ENCODE results near the gene LNX2. TPM values are rescaled to one million over a fixed set of nuclear protein-coding genes. Genes with fewer than 3 reads are reported as not detected.

The LNX2 gene
- total RNA-seq, 2 donors from 2014 or later, result 22.4 to 30.3 TPM

GRCh38 chr13:27497563-27498230, 122.6 kb downstream of the LNX2 start:
- H3K27ac ChIP-seq, result no peak overlapping the region
- no peaks in the 10 kb centered on the region for H3K36me3 ChIP-seq
- intact Hi-C loops (cut with DNase I), result no loop called here
- H3K27me3 ChIP-seq, result no peaks in the 10 kb centered on the region
- no peak for TF ChIP-seq CTCF (IDR thresholded peaks at IDR 0.05)
- no peak for DNase-seq
- no peak overlapping the region for H3K4me3 ChIP-seq
- H3K9ac ChIP-seq (ENCODE audit: low read depth in 2 of 2, low read length in 2 of 2), result no peak overlapping the region
- no peaks in the 10 kb centered on the region for H3K4me1 ChIP-seq
- H3K9me3 ChIP-seq, result no peaks in the 10 kb centered on the region

- H3K4me3 ChIP-seq, result no peak overlapping the region
- no peaks in the 10 kb centered on the region for H3K4me1 ChIP-seq
- no peak overlapping the region for H3K27ac ChIP-seq
- DNase-seq, result no peak
- H3K27me3 ChIP-seq, result no peaks in the 10 kb centered on the region
- intact Hi-C loops (cut with DNase I), result no loop called here
- H3K9ac ChIP-seq (ENCODE audit: low read depth in 2 of 2, low read length in 2 of 2), result no peak overlapping the region
- no peak for TF ChIP-seq CTCF (IDR thresholded peaks at IDR 0.05)
- no peaks in the 10 kb centered on the region for H3K36me3 ChIP-seq
- no peaks in the 10 kb centered on the region for H3K9me3 ChIP-seq
Observed at GRCh38 chr13:27496536-27497273, 123.6 kb downstream of the LNX2 start.

DNA sequence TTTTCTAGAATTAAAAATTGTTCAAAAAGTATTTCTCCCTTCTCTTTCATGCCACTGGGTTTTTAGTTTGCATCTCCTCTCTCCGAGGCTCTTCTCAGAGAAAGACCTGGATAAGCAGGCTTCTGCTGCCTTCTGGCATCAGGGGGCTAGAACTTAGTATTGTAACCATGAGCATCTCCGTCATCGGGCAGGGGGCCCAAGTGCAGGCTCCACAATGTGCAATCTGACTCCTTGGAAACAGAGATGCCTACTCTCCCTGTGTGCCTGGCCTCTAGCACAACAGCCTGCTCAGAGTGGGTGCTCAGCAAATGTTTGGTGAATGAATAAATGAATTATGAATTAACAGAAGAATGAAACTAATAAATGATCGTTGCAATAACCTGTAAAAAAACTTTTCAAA, 124.3 kb downstream of the LNX2 start:
- no peak for DNase-seq
- H3K36me3 ChIP-seq, result no peaks in the 10 kb centered on the region
- H3K9ac ChIP-seq (ENCODE audit: low read depth in 2 of 2, low read length in 2 of 2), result no peak overlapping the region
- H3K27ac ChIP-seq, result no peak overlapping the region
- no peaks in the 10 kb centered on the region for H3K4me1 ChIP-seq
- no peaks in the 10 kb centered on the region for H3K27me3 ChIP-seq
- intact Hi-C loops (cut with DNase I), result no loop called here
- no peak for TF ChIP-seq CTCF (IDR thresholded peaks at IDR 0.05)
- no peak overlapping the region for H3K4me3 ChIP-seq
- H3K9me3 ChIP-seq, result no peaks in the 10 kb centered on the region

Other genes with a start within 250 kb of the LNX2 start
- gene GTF3A, start 195.9 kb downstream of the LNX2 start, total RNA-seq, result 10 to 100 TPM; 39.7 to 76.0 TPM
- gene MTIF3, start 170.0 kb downstream of the LNX2 start, total RNA-seq, result 10 to 100 TPM; 53.7 to 65.1 TPM
- gene POLR1D, start 1.4 kb upstream of the LNX2 start, total RNA-seq, result 100 to 1,000 TPM; 123 to 124 TPM
- gene GSX1, start 172.0 kb upstream of the LNX2 start, total RNA-seq, result not detected